Mucosa of descending colon (tissue), 3 donors: ENCODE data around the gene TLE2. TPM values are rescaled to one million over a fixed set of nuclear protein-coding genes. Genes with fewer than 3 reads are reported as not detected.

Source experiments
- ATAC-seq: fragments of 200-7000 bp; cut with Tn5 transposase; one replicate; pipeline ENCODE4 v1.9.1; 2020; ENCODE audit warnings: mild to moderate bottlenecking, moderate library complexity
- DNase-seq, 3 donors: peaks; one replicate each; pipeline ENCODE4 v3.0.0-alpha.2; 2020
- H3K36me3 ChIP-seq: fragments of 200-600 bp; one replicate; pipeline ENCODE4 v1.8.0; 2021; ENCODE audit warnings: low read depth, mild to moderate bottlenecking
- H3K4me1 ChIP-seq: fragments of 200-600 bp; one replicate; pipeline ENCODE4 v1.8.0; 2021; ENCODE audit warnings: low read depth, mild to moderate bottlenecking
- H3K4me3 ChIP-seq: fragments of 200-600 bp; one replicate; pipeline ENCODE4 v1.8.0; 2021; ENCODE audit warnings: mild to moderate bottlenecking
- H3K9me3 ChIP-seq: fragments of 200-600 bp; one replicate; pipeline ENCODE4 v1.8.0; 2021; ENCODE audit warnings: mild to moderate bottlenecking
- intact Hi-C, 2 donors: fragments of 100-400 bp; cut with DNase I in 1 of 2; cut with micrococcal nuclease in 1 of 2; formaldehyde crosslinking; loops; one replicate each; pipeline versions ENCODE4 v1.11.0 to v1.11.1; 2022; cut with DNase I, micrococcal nuclease
- total RNA-seq, 3 donors: library from RNA; stranded (reverse); fragmentation: NEBNext Ultra II Directional in 2 of 3; extraction: Animal tissue kit (Norgen Biotek cat#: 25700) in 2 of 3; gene quantifications; one replicate each; pipeline versions ENCODE4 v1.2.1 to v1.2.4, GENCODE V29; 2021 to 2023
- TF ChIP-seq, protein P1 (sequence below): fragments of 200-600 bp; IDR thresholded peaks from one replicate; pipeline ENCODE4 v1.8.0; 2022; ENCODE audit warnings: antibody characterized with exemption, mild to moderate bottlenecking
- donor health status: DM: no; HTN: no; CAD: no; lungs with moderate emphysema.
- donor health status: DM: no; HTN: no; CAD: no.
- donor health status: DM: no; HTN: yes; CAD: no.

The TLE2 gene
- total RNA-seq, 3 donors from 2014 or later, result 40.0 to 66.5 (median 63.5) TPM

DNA sequence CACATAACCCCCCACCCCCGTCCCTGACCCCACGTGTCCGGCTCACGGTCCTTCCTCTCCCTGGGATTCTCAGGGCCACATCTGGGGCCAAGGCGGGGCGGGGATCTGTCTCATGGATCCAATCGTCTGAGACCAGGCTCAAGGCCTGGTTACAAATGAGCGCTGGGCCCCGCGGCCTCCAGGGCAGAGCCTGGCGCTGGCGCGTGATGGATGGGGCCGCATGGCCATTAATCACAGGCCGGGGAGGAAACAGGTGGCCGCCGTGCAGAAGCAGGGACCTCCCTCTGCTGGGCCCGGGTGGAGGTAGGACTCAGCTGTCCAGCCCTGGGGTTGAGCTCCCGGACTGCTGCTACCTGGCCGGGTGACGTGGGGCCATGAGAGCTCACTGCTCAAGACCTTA lies 39.0 kb upstream of the TLE2 start:
- ATAC-seq (no peak), DNase-seq (no peak)
- H3K4me3 ChIP-seq, result no peak overlapping the region
- intact Hi-C loops, result no loop called here
- no peaks in the 10 kb centered on the region for H3K36me3 ChIP-seq
- TF ChIP-seq, protein P1, sequence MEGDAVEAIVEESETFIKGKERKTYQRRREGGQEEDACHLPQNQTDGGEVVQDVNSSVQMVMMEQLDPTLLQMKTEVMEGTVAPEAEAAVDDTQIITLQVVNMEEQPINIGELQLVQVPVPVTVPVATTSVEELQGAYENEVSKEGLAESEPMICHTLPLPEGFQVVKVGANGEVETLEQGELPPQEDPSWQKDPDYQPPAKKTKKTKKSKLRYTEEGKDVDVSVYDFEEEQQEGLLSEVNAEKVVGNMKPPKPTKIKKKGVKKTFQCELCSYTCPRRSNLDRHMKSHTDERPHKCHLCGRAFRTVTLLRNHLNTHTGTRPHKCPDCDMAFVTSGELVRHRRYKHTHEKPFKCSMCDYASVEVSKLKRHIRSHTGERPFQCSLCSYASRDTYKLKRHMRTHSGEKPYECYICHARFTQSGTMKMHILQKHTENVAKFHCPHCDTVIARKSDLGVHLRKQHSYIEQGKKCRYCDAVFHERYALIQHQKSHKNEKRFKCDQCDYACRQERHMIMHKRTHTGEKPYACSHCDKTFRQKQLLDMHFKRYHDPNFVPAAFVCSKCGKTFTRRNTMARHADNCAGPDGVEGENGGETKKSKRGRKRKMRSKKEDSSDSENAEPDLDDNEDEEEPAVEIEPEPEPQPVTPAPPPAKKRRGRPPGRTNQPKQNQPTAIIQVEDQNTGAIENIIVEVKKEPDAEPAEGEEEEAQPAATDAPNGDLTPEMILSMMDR, result no peak
- H3K4me1 ChIP-seq, result peaks cover 7% of the 10 kb centered on the region
- no peaks in the 10 kb centered on the region for H3K9me3 ChIP-seq

DNA sequence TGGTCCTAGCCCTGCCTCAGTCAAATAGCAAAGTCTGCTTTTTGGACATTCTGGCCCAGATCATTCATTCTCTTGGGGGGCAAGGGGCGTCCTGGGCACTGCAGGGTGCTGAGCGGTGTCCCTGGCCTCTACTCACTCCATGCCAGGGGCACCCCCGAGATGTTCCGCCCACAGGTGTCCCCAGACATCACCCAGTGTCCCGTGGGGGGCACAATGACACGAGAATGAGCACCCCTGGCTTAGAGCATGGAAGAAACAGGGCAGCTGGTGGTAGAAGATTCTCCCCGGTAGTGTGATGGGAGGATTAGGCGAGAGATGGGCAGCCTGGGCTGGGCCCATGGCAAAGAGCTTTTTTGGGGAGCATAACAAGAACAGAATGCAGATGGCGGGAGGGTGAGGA lies 38.5 kb upstream of the TLE2 start:
- intact Hi-C loops, result no loop called here
- DNase-seq (no peak), ATAC-seq (no peak)
- Histone ChIP-seq H3K36me3 (no peaks in the 10 kb centered on the region), H3K9me3 (no peaks in the 10 kb centered on the region), H3K4me1 (peaks cover 10% of the 10 kb centered on the region), H3K4me3 (no peak overlapping the region)
- TF ChIP-seq, protein P1, result no peak

DNA sequence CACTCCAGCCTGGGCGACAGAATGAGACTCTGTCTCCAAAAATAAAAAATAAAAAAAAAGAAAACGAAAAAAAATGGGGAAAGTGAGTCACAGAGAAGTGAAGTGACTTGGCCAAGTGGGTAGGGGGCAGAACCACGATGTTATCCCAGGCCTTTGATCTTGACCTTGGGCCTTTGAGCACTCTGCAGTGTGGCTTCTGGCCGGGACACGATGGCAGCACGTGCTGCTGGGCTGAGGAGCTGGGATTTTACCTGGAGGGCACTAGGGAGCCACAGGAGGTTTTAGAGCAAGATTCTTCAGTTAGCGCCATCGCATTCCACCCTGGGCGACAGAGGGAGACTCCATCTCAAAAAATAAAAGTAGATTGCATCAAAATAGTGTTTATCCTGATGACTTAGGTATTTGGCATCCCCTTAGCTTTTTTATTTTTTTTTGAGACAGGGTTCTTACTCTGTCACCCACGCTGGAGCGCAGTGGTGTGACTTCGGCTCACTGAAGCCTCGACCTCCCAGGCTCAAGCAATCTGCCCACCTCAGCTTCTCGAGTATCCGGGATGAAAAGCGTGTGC lies 37.5 kb upstream of the TLE2 start:
- no peak for ATAC-seq
- TF ChIP-seq, protein P1, result no peak
- no peak overlapping the region for H3K4me3 ChIP-seq
- DNase-seq, result no peak
- peaks cover 10% of the 10 kb centered on the region for H3K4me1 ChIP-seq
- intact Hi-C loops, result no loop called here
- H3K9me3 ChIP-seq, result no peaks in the 10 kb centered on the region
- no peaks in the 10 kb centered on the region for H3K36me3 ChIP-seq

DNA sequence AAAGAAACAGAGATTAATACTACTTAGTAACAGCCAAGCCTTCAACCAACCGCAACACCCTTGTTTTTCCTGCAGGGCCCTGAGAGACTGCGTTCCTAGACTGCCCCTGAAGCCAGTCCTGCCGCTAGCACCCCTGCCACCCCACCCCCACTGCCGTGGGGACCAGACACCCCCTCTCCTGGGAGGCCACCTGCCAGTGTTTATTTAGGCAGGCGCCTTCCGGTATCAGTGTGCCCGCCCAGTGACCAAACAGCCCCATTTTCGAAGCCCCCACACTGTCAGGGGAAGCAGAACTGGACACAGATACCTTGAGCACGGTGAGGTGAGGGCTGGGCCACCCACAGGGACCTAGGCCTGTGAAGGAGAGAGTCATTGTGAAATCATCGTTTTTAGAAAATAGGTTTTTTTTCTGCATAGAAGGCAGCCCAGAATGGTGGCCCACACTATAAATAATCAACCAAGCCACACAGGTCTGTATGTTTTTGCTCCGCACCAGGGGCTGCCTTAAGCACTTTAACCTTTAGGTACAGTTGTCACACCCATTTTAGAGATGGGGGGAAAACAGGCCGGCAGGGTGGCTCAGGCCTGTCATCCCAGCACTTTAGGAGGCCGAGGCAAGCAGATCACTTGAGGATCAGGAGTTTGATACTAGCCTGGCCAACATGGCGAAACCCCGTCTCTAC lies 36.7 kb upstream of the TLE2 start:
- intact Hi-C loops, result no loop called here
- DNase-seq (peak; percentile 63 to 80 (median 64)), ATAC-seq (peak; percentile 22)
- TF ChIP-seq, protein P1, result no peak
- Histone ChIP-seq H3K36me3 (no peaks in the 10 kb centered on the region), H3K9me3 (no peaks in the 10 kb centered on the region), H3K4me1 (peaks cover 12% of the 10 kb centered on the region), H3K4me3 (no peak overlapping the region)

DNA sequence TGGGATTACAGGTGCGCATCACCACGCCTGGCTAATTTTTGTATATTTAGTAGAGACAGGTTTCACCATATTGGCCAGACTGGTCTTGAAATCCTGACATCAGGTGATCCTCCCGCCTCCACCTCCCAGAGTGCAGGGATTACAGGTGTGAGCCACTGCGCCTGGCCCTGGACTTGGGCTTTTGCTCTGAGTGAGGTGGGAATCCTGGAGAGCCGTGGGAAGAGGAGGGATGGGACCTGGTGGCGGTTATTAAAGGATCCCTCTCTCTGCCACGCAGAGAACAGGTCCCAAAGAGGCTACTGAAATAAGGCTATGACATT lies 34.9 kb upstream of the TLE2 start:
- TF ChIP-seq, protein P1, result no peak
- no peak overlapping the region for H3K4me3 ChIP-seq
- H3K36me3 ChIP-seq, result no peaks in the 10 kb centered on the region
- intact Hi-C loops, result no loop called here
- ATAC-seq (no peak), DNase-seq (no peak)
- no peaks in the 10 kb centered on the region for H3K9me3 ChIP-seq
- peaks cover 12% of the 10 kb centered on the region for H3K4me1 ChIP-seq
